ENCODE results near the gene PRICKLE2. TPM values are rescaled to one million over a fixed set of nuclear protein-coding genes. Genes with fewer than 3 reads are reported as not detected.

Gene PRICKLE2
- total RNA-seq, 1 experiment from 2014 or later: 3.2 TPM

DNA sequence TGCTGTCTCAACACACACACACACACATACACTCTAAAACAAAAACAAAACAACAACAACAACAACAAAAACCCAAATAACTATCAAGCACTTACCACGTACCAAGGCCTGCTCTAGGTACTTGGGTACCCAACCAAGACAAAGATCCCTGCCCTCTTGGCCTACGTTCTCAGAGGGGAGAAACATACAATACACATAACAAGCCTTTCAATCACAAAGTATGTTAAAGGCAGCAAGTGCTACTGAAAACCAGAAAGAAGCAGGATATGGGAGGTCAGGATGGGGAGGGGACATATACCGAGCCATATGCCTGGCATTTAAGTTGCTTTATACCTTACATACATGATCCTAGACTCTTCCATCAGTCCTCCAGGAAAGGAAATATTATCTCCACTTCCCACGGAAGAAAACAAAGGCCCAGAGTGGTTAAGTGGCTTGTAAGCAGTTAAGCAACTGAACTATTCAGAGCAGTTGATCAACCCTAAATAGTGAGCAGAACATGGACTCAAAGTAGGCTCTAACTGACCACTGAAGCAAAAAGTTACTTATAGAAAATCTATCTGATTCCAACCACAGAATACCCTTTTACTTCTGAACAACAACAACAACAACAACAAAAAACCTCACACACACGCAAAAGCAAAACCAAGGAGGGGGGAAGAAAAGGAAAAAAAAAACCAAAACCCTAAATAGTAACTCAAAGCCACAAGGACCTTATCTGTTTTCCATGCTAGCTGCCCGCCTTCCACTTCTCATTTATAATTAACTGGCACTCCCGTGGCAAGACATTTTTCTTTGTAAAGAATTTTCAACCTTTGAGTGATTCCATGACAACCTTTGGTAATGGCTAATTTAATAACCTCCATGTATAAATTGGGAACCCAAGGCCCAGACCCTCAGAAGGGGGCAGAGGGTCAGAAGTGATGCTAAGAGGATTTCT, 21.0 kb downstream of the PRICKLE2 start:
- Histone ChIP-seq H3K4ac (ENCODE audit: low read depth, low read length) (no peak overlapping the region), H2BK15ac (ENCODE audit: low read depth, low read length) (no peak overlapping the region), H2BK20ac (ENCODE audit: low read depth, low read length, poor library complexity, severe bottlenecking) (no peak overlapping the region), H2AFZ (ENCODE audit: low read length) (no peak overlapping the region), H3K79me2 (ENCODE audit: insufficient read depth, low read length) (no peaks in the 10 kb centered on the region), H3K9ac (ENCODE audit: extremely low read depth, insufficient read length, low read length) (no peak overlapping the region), H3K56ac (ENCODE audit: insufficient read length, low read depth, low read length) (no peak overlapping the region), H4K20me1 (ENCODE audit: control insufficient read depth, insufficient read depth, insufficient read length) (no peaks in the 10 kb centered on the region), H3K4me2 (ENCODE audit: insufficient read depth, insufficient read length, low read length) (no peak overlapping the region), H2BK5ac (ENCODE audit: insufficient read length, low read length) (no peak overlapping the region), H4K8ac (replicated peaks; ENCODE audit: insufficient read length, low read depth, low read length) (no peak overlapping the region), H3K4me1 (ENCODE audit: insufficient read depth, low read length) (no peaks in the 10 kb centered on the region; the same call in 1 of the 2 replicates), H3K9me3 (ENCODE audit: control insufficient read depth, low read depth, low read length) (no peaks in the 10 kb centered on the region), H3K23ac (ENCODE audit: insufficient read length, low read depth, low read length) (no peak overlapping the region), H2BK12ac (ENCODE audit: insufficient read length, low read depth, low read length) (no peak overlapping the region), H2BK120ac (ENCODE audit: low read depth, low read length, poor library complexity, severe bottlenecking) (no peak overlapping the region), H4K91ac (ENCODE audit: insufficient read length, low read depth, low read length) (no peak overlapping the region), H3K14ac (ENCODE audit: insufficient read depth, low read length) (no peak overlapping the region), H3K27me3 (ENCODE audit: insufficient read depth, low read length) (no peaks in the 10 kb centered on the region), H3K23me2 (ENCODE audit: insufficient read length, low read depth, low read length, poor library complexity, severe bottlenecking) (no peaks in the 10 kb centered on the region), H3K27ac (ENCODE audit: insufficient read length, low read depth, low read length) (no peak overlapping the region), H4K5ac (ENCODE audit: insufficient read length, low read depth, low read length) (no peak overlapping the region), H2AK5ac (ENCODE audit: insufficient read length, low read length) (no peak overlapping the region), H3K18ac (ENCODE audit: insufficient read length, low read depth, low read length) (no peak overlapping the region), H3T11ph (ENCODE audit: low read length) (no peak overlapping the region), H3K79me1 (ENCODE audit: insufficient read depth, low read depth, low read length, poor library complexity, severe bottlenecking) (no peaks in the 10 kb centered on the region)
- Mint-ChIP-seq H3K4me1 (peaks cover 11 to 14% of the 10 kb centered on the region in 2 experiments), H3K27me3 (ENCODE audit: low read depth) (no peaks in the 10 kb centered on the region), H3K27ac (peak overlapping the region in 2 of 3 experiments; percentile 17 to 30; a peak in 1 of 7 replicates), H3K4me3 (no peak overlapping the region), H3K36me3 (ENCODE audit: insufficient read depth in 1 of 3, low read depth in 3 of 3) (peaks cover 0 to 2% (median 0%) of the 10 kb centered on the region in 3 experiments; a peak in 1 of 7 replicates), H3K9me3 (no peaks in the 10 kb centered on the region)
- TF ChIP-seq, protein P1, sequence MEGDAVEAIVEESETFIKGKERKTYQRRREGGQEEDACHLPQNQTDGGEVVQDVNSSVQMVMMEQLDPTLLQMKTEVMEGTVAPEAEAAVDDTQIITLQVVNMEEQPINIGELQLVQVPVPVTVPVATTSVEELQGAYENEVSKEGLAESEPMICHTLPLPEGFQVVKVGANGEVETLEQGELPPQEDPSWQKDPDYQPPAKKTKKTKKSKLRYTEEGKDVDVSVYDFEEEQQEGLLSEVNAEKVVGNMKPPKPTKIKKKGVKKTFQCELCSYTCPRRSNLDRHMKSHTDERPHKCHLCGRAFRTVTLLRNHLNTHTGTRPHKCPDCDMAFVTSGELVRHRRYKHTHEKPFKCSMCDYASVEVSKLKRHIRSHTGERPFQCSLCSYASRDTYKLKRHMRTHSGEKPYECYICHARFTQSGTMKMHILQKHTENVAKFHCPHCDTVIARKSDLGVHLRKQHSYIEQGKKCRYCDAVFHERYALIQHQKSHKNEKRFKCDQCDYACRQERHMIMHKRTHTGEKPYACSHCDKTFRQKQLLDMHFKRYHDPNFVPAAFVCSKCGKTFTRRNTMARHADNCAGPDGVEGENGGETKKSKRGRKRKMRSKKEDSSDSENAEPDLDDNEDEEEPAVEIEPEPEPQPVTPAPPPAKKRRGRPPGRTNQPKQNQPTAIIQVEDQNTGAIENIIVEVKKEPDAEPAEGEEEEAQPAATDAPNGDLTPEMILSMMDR (conservative IDR thresholded peaks at IDR 0.05): no peak
- WGBS (ENCODE audit: extremely low coverage, insufficient read length, low lambda C conversion rate): no CpG with 5 or more reads among the region's 7 CpGs
- DNase-seq: no peak
